Measurements from ENCODE around the gene COBL.

COBL gene

DNA sequence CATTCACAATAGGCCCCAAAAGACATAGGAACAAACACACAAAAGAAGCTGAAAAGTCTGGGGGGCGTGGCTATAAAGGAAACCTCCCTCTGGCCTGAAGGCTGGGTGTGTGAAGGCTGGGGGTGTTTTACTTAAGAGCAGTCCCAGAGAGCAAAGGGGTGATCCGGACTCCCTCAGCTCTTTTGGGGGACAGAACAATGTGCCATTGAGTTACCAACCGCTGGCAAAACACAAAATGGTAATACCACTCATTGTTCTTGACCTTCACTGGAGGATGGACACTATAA is 189.0 kb downstream of the COBL start:
- no peaks in the 10 kb centered on the region for H3K27me3 ChIP-seq (replicated peaks in 2 of 5; ENCODE audit: control insufficient read depth in 4 of 5, insufficient read depth in 5 of 5, low read length in 4 of 5)
- no peak overlapping the region for H3K4me3 ChIP-seq (ENCODE audit: control insufficient read depth in 1 of 7, extremely low read depth in 1 of 7, insufficient read depth in 4 of 7, low read depth in 2 of 7, low read length in 6 of 7)
- peaks cover 0 to 2% (median 0%) of the 10 kb centered on the region in 5 experiments for H3K9me3 ChIP-seq (ENCODE audit: control extremely low read depth in 1 of 5, control insufficient read depth in 4 of 5, insufficient read depth in 2 of 5, low read depth in 1 of 5, low read length in 4 of 5)
- WGBS (ENCODE audit: insufficient coverage): 100% methylated on average over 2 of the region's 3 CpGs
- CTCF ChIA-PET: interaction anchor here (1.0 to 1.5 kb wide), 3 partner anchors 9 to 495 kb away, joined by 3 to 6 read pairs (median 4); no protein-coding TSS in a partner anchor
- H3K27ac ChIP-seq (ENCODE audit: insufficient read depth in 1 of 2, low read depth in 1 of 2, low read length in 2 of 2, poor library complexity in 1 of 2, severe bottlenecking in 2 of 2): no peak overlapping the region
- peaks cover 0 to 10% (median 3%) of the 10 kb centered on the region in 4 experiments for H3K4me1 ChIP-seq (ENCODE audit: control extremely low read depth in 1 of 4, control insufficient read depth in 4 of 4, insufficient read depth in 4 of 4, low read length in 3 of 4)
- DNase-seq: no peak
- H3K36me3 ChIP-seq (ENCODE audit: control insufficient read depth in 4 of 4, insufficient read depth in 4 of 4, low read length in 3 of 4): no peaks in the 10 kb centered on the region
- POLR2A ChIA-PET: no interaction called here

DNA sequence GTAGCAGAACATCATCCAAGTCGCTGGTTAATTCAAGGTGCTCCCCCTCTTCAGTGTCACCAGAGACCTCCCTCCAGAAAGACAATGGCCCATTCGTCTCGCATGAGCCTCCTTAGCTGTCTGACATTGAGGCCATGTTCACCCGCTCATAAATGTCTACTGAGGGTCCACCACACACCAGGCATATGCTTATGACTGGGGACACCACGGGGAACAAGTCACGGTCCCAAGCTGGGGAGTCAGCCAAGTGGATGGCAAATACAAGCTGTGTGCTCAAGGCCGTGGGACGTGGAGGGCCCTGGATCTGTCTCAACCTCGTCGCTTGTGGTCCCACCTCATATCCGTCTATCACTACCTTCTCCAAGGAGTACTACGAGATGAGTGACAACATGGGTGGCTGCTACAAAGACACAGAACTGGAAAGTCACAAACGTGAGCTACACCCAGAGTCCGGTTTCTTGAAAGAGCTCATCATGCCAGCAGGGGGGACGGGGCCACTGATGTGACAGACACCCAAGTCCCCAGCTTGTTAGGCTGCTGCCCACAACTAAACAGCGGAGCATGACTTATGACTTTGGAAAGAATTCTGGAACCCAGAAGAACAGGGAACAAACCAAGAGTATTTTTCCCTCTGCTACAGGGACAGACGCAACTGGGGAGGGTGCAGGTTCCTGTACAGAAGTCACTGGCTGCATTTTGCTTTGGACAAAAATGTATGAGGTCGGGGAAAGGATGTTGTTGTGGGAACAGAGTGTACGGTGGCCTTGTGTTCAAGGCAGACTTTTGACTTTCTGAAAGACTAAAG is 189.6 kb downstream of the COBL start:
- Histone ChIP-seq H3K4me3 (ENCODE audit: control insufficient read depth in 1 of 7, extremely low read depth in 1 of 7, insufficient read depth in 4 of 7, low read depth in 2 of 7, low read length in 6 of 7) (no peak overlapping the region), H3K4me1 (ENCODE audit: control extremely low read depth in 1 of 4, control insufficient read depth in 4 of 4, insufficient read depth in 4 of 4, low read length in 3 of 4) (peaks cover 0 to 14% (median 8%) of the 10 kb centered on the region in 4 experiments), H3K36me3 (ENCODE audit: control insufficient read depth in 4 of 4, insufficient read depth in 4 of 4, low read length in 3 of 4) (no peaks in the 10 kb centered on the region), H3K27ac (ENCODE audit: insufficient read depth in 1 of 2, low read depth in 1 of 2, low read length in 2 of 2, poor library complexity in 1 of 2, severe bottlenecking in 2 of 2) (no peak overlapping the region), H3K27me3 (replicated peaks in 2 of 5; ENCODE audit: control insufficient read depth in 4 of 5, insufficient read depth in 5 of 5, low read length in 4 of 5) (no peaks in the 10 kb centered on the region), H3K9me3 (ENCODE audit: control extremely low read depth in 1 of 5, control insufficient read depth in 4 of 5, insufficient read depth in 2 of 5, low read depth in 1 of 5, low read length in 4 of 5) (no peaks in the 10 kb centered on the region)
- 97% methylated on average over 13 of the region's 19 CpGs for WGBS (ENCODE audit: insufficient coverage)
- no peak for DNase-seq
- CTCF ChIA-PET: interaction anchor here (1.0 to 1.5 kb wide), 3 partner anchors 9 to 494 kb away, joined by 3 to 6 read pairs (median 4); no protein-coding TSS in a partner anchor
- POLR2A ChIA-PET: no interaction called here

DNA sequence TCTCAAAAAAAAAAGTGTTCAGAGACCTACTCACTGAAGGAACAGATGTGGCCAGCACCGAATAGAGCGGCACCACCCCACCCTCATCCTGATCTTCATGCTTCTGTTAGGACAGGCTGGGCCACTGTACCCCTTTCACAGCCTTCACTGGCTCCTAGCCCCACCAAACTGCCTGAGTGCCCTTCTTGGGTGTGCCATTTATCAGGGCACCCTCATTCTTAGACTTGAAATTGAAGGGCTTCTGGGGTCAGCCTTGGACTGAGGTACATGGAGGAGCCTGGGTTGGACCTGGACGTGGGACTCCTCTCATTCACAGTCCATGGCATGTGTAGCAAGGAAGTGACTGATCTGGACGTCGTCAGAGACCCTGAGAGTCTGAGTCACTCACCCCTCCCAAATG is 190.3 kb downstream of the COBL start:
- H3K9me3 ChIP-seq (ENCODE audit: control extremely low read depth in 1 of 5, control insufficient read depth in 4 of 5, insufficient read depth in 2 of 5, low read depth in 1 of 5, low read length in 4 of 5): no peaks in the 10 kb centered on the region
- DNase-seq: no peak
- no peak overlapping the region for H3K4me3 ChIP-seq (ENCODE audit: control insufficient read depth in 1 of 7, extremely low read depth in 1 of 7, insufficient read depth in 4 of 7, low read depth in 2 of 7, low read length in 6 of 7)
- H3K36me3 ChIP-seq (ENCODE audit: control insufficient read depth in 4 of 4, insufficient read depth in 4 of 4, low read length in 3 of 4): no peaks in the 10 kb centered on the region
- H3K4me1 ChIP-seq (ENCODE audit: control extremely low read depth in 1 of 4, control insufficient read depth in 4 of 4, insufficient read depth in 4 of 4, low read length in 3 of 4): peaks cover 5 to 21% (median 12%) of the 10 kb centered on the region in 4 experiments
- H3K27me3 ChIP-seq (replicated peaks in 2 of 5; ENCODE audit: control insufficient read depth in 4 of 5, insufficient read depth in 5 of 5, low read length in 4 of 5): no peaks in the 10 kb centered on the region
- no peak overlapping the region for H3K27ac ChIP-seq (ENCODE audit: insufficient read depth in 1 of 2, low read depth in 1 of 2, low read length in 2 of 2, poor library complexity in 1 of 2, severe bottlenecking in 2 of 2)
- CTCF ChIA-PET: no interaction called here
- WGBS (ENCODE audit: insufficient coverage): 96% methylated on average over 5 of the region's 5 CpGs
- POLR2A ChIA-PET: no interaction called here

DNA sequence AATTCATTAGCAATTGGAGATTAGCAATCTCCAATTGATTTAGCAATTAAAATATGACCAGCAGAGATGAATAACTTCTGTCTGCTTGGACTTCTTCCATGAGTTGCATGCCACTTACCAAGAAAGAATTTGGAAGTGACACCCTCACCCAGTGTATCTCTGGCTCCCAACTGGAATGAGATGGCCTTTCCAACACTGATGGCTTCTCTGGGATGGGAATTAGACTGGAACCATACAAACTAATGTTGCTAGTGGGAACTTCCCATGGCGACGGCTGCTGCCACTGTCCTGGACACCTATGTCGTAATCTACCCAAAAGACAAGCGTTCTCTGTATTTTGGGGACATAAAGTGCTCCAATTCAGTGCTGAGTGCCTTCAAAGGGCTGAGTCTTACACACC is 192.3 kb downstream of the COBL start:
- CTCF ChIA-PET: no interaction called here
- Histone ChIP-seq H3K36me3 (ENCODE audit: control insufficient read depth in 4 of 4, insufficient read depth in 4 of 4, low read length in 3 of 4) (no peaks in the 10 kb centered on the region), H3K4me3 (ENCODE audit: control insufficient read depth in 1 of 7, extremely low read depth in 1 of 7, insufficient read depth in 4 of 7, low read depth in 2 of 7, low read length in 6 of 7) (no peak overlapping the region), H3K4me1 (ENCODE audit: control extremely low read depth in 1 of 4, control insufficient read depth in 4 of 4, insufficient read depth in 4 of 4, low read length in 3 of 4) (peaks cover 6 to 26% (median 12%) of the 10 kb centered on the region in 4 experiments), H3K27me3 (replicated peaks in 2 of 5; ENCODE audit: control insufficient read depth in 4 of 5, insufficient read depth in 5 of 5, low read length in 4 of 5) (no peaks in the 10 kb centered on the region), H3K9me3 (ENCODE audit: control extremely low read depth in 1 of 5, control insufficient read depth in 4 of 5, insufficient read depth in 2 of 5, low read depth in 1 of 5, low read length in 4 of 5) (no peaks in the 10 kb centered on the region), H3K27ac (ENCODE audit: insufficient read depth in 1 of 2, low read depth in 1 of 2, low read length in 2 of 2, poor library complexity in 1 of 2, severe bottlenecking in 2 of 2) (no peak overlapping the region)
- WGBS (ENCODE audit: insufficient coverage): 86% methylated on average over 4 of the region's 4 CpGs
- POLR2A ChIA-PET: no interaction called here
- no peak for DNase-seq

DNA sequence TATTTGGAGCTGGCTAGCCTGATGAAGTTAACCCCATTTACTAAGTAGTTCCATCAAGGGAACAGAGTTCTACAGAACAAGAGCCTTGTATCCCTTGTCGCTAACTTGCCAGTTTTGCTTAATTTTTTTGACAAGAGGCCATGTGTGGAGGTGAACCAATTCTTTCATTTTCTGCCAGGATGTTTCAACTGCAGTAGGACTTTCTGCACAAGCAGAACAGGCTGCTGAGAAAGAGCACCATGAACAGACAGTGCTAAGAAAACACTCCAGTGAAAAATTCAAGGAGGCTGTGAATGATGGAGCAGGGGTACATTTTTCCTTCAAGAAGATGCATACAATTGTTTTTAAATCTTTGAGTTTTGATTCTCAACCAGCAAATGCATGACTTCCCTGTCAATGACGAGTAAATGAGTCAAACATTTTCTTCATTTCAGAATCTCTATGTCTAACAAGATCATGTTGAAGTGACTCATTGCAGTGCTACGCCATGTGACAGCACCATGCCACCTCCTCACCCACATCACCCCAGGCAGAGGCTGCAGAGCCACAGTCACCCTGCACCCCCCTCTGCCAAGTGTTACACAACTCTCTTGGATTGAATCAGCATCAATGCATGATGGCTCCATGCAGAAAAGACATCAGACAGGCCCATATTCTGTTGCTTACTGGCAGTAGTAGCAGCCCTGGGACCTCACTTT is 193.1 kb downstream of the COBL start:
- CTCF ChIA-PET: no interaction called here

DNA sequence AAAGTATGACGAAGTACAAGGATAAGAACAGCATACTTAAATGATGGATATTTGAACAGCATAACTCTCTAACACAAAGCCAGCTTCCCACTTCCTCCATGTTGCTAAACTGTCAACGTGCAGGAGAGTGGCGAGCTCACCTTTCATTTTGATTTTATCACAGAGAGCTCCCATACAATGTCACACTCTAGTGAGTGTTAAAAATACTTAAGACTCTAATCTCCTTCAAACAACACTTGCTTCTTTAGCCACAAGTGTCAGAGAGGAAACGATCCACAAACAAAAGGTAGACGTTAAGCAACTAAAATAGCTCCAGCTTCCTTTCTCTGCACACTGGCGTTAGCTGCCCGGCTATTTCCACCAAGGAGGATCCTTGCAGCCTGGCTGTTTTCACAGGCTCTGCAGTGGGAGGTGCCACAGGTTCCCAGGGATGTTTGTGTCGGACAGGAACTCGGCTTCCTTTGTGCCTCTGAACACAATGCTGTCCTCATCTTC is 194.6 kb downstream of the COBL start:
- no peak overlapping the region for H3K27ac ChIP-seq (ENCODE audit: insufficient read depth in 1 of 2, low read depth in 1 of 2, low read length in 2 of 2, poor library complexity in 1 of 2, severe bottlenecking in 2 of 2)
- no peaks in the 10 kb centered on the region for H3K27me3 ChIP-seq (replicated peaks in 2 of 5; ENCODE audit: control insufficient read depth in 4 of 5, insufficient read depth in 5 of 5, low read length in 4 of 5)
- peak overlapping the region in 6 of 7 experiments; percentile 10 to 71 (median 42) for H3K4me3 ChIP-seq (ENCODE audit: control insufficient read depth in 1 of 7, extremely low read depth in 1 of 7, insufficient read depth in 4 of 7, low read depth in 2 of 7, low read length in 6 of 7)
- ChIA-PET POLR2A (no interaction called here), CTCF (interaction anchor here (0.6 to 1.8 kb wide), 4 partner anchors 19 to 612 kb away, joined by 3 to 8 read pairs (median 4); no protein-coding TSS in a partner anchor)
- peaks cover 0 to 2% (median 0%) of the 10 kb centered on the region in 5 experiments for H3K9me3 ChIP-seq (ENCODE audit: control extremely low read depth in 1 of 5, control insufficient read depth in 4 of 5, insufficient read depth in 2 of 5, low read depth in 1 of 5, low read length in 4 of 5)
- H3K4me1 ChIP-seq (ENCODE audit: control extremely low read depth in 1 of 4, control insufficient read depth in 4 of 4, insufficient read depth in 4 of 4, low read length in 3 of 4): peaks cover 6 to 26% (median 12%) of the 10 kb centered on the region in 4 experiments
- DNase-seq: peak in 2 of 3 donors; percentile 21 to 52
- no peaks in the 10 kb centered on the region for H3K36me3 ChIP-seq (ENCODE audit: control insufficient read depth in 4 of 4, insufficient read depth in 4 of 4, low read length in 3 of 4)
- WGBS (ENCODE audit: insufficient coverage): 0% methylated on average over 7 of the region's 9 CpGs

More for the DNA sequence above, 193.1 kb downstream of the COBL start:
- peak; percentile 53 to 89 (median 86) for DNase-seq
- Histone ChIP-seq H3K9me3 (ENCODE audit: control extremely low read depth in 1 of 5, control insufficient read depth in 4 of 5, insufficient read depth in 2 of 5, low read depth in 1 of 5, low read length in 4 of 5) (no peaks in the 10 kb centered on the region), H3K27ac (ENCODE audit: insufficient read depth in 1 of 2, low read depth in 1 of 2, low read length in 2 of 2, poor library complexity in 1 of 2, severe bottlenecking in 2 of 2) (no peak overlapping the region), H3K36me3 (ENCODE audit: control insufficient read depth in 4 of 4, insufficient read depth in 4 of 4, low read length in 3 of 4) (no peaks in the 10 kb centered on the region), H3K4me3 (ENCODE audit: control insufficient read depth in 1 of 7, extremely low read depth in 1 of 7, insufficient read depth in 4 of 7, low read depth in 2 of 7, low read length in 6 of 7) (no peak overlapping the region), H3K27me3 (replicated peaks in 2 of 5; ENCODE audit: control insufficient read depth in 4 of 5, insufficient read depth in 5 of 5, low read length in 4 of 5) (no peaks in the 10 kb centered on the region), H3K4me1 (ENCODE audit: control extremely low read depth in 1 of 4, control insufficient read depth in 4 of 4, insufficient read depth in 4 of 4, low read length in 3 of 4) (peaks cover 6 to 26% (median 12%) of the 10 kb centered on the region in 4 experiments)
- POLR2A ChIA-PET: no interaction called here
- WGBS (ENCODE audit: insufficient coverage): 88% methylated on average over 3 of the region's 3 CpGs

All from common myeloid progenitor, CD34-positive (primary cell).